RPMI8226 (cell line): Measurements from ENCODE around the gene SLC38A10.

ENCODE experiments used
- DNase-seq: peaks from one replicate; pipeline ENCODE4 v3.0.0-alpha.2; 2015

Gene SLC38A10

DNA sequence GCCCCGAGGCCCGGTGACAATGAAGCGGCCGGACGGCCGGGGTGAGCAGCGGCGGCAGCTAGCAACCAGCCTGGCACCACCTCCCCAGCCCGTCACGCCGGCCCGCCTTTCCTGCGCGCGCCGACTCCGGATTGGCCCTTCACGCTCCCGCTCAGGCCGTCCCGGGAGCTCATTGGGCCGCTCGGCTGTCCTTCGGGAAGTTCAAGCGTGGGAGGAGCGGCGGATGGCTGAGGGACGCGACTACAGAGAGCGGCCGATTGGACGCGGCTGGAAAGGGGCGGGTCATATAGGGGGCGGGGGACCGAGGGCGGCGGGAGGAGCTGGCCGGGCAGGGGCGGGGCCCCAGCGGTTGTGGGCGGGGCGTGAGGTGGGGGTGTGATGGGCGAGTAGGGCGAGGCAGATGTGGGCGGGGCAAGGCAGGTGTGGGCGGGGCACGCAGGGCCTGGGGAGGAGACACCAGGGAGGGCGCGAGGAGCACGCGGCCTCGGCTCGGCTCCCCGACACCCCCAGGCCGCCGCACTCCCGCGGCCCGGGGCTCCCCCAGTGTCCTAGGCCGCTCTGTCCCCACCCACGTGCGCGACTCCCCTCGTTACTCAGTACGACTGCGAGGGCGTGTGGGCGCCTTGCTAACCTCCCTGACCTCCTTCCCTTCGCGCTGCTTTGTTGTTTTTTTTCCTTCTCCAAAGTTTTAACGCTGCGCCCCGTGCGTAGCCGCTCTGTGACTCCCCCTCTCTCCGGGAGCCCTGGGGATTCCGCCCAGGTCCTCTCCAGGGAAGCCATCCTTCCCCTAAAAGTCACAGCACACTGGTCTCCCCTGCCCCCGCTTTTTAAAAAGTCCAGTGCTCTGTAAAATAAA, 72.0 kb downstream of the SLC38A10 start, which contains the start of gene CEP131:
TSS of gene CEP131 (minus strand) at position 60 of the 856 bp plus-strand sequence. CDS start 2,909 bp downstream, outside the sequence.
- peak; percentile 99 for DNase-seq

DNA sequence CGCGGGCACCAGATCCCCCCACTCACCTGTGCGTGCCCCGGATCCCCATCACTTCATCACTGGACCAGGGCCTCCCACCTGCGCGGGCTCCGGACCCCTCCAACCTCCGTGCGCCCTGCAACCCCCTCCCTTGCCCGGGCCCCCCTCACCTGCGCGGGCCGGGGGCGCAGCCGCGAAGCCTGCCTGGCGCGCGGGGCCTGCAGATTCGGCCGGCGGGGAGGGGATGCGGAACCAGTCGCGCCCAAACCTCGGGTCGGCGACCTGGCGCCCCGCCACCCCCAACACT, 72.5 kb downstream of the SLC38A10 start:
- no peak for DNase-seq

DNA sequence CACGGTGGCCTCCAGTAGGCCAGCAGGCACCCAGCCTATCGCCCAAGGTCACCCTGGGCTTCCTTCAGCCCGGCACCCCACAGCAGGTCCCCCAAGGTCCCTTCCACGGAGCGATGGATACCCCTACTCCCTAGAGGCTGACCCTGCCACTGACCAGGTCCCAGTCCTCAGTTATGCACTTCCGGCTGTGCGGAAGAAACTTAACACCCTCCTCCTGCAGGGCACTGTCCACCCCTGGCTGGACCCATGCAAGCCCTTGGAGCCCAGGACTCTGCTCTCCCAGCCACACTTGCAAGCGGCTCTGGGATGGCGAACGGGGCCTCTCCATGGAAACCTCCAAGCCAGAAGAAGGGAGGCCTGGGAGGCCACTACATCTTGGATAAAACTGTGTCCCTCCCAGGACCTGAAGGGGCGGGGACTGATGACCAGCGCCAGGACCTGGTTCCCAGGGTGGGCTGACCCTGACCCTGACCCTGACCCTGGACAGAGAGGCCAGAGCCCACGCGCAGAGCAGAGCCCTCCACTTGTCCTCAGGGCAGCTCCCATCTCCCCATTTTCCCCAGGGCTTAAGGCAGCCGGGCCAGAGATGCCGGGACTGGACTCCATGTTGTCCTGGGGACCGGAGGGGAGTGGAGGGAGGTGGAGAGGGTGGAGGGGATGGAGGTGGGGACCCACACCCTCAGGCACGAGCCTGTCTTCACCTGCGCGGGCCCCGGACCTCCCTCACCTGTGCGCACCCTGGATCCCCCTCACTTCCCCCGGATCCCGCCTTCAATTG, 73.1 kb downstream of the SLC38A10 start:
- no peak for DNase-seq

DNA sequence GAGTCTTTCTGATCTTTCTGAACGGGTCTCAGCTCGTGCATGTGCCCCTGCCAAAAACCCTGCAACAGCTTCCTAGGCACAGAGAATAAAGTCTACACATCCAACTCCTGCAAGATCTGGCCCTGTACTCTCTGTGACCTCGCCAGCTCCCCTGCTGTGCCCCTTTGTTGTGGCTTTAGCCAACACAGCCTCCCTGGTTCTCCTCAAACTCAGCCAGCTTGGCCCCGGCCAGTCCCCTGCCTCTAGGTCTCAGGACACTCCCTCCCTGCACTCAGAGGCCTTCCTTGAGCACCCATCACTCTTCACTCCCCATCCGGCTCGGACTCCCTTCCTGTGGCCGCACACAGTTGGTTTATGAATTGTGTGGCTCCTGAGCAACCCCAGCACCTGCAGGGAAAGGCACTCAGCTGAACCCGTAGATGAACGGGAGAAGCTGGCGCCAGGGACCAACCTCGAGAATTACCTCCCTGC, 73.7 kb downstream of the SLC38A10 start:
- DNase-seq, result no peak

DNA sequence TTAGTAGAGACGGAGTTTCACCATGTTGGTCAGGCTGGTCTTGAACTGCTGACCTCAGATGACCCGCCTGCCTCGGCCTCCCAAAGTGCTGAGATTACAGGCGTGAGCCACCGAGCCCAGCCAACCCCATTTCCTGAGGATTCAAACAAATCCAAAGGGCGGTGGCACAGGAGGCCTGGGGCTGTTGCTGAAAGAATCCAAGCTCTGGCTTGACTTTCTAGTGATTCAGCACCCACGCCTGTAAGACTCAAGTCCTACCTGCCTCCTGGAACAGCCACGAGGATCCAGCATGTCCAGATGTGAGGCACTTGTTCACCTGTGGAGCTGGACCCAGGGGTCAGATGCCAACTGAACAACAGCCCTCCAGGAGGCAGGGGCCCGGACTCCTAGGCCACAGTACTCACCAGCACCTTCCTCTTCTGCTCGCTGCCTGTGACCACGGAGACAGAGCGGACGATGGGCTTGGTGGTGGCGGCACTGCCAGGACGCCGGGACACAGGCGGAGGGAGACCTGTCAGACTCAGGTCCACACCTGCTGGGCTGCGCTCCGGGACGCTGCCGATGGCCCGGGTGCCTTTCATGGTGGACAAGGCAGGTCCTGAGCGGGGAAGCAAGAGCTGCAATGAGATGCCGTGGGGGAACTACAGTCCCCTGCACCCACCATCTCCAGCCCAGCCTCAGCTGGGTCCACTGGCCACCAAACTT, 75.5 kb downstream of the SLC38A10 start:
- DNase-seq, result no peak

DNA sequence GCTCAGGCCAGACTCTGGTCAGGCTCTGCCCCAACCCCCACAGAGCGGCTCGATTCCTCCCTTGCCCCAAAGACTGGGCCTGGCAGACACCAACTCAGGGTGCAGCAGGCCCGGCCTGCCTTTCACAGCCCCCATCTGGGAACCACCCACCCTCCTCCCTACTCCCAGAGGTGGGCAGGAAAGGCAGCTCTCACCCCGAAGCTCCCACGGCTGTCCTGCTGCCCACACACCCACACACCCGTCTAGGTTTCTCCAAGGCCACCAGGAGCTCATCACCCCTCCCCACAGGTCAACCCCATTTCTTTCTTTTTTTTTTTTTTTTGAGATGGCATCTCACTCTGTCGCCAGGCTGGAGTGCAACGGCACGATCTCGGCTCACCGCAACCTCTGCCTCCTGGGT, 76.1 kb downstream of the SLC38A10 start:
- no peak for DNase-seq

DNA sequence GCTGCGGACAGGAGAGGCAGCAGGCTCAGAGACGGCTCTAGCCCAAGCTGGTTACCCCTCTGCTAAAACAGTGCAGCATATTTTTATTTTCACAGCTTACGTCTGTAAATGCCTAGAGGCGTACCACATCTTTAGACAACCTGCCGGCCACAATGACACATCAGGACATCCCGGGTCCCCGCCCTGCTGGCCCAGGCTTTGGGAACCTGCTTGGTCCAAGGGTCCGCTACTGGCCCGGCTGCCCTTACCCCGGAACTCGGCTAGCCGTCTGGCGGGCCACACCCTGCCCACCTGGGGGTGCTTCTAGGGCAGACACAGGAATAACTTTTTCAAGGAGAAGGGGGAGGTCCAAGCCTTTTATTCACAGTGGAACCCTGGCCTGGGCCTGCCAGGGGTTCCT, 76.6 kb downstream of the SLC38A10 start:
- DNase-seq, result no peak

DNA sequence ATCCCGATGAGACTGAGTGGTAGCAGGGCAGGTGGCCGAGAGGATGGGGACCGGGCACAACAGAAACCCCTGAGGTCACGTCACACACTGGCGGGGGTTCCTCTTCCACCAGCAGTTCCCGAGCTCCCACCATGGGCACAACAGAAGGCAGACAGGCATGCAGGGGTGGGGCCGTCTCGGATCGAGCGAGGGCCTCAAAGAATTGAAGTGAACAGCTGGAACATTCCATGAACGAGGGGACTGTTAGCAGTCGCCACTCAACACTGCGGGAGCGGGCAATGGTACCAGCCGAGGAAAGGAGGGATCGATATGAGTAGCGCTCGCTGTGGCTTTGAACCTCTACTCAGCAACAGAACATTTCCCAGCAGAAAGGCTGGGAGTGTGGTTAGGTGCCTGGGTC, 77.6 kb downstream of the SLC38A10 start:
- no peak for DNase-seq

DNA sequence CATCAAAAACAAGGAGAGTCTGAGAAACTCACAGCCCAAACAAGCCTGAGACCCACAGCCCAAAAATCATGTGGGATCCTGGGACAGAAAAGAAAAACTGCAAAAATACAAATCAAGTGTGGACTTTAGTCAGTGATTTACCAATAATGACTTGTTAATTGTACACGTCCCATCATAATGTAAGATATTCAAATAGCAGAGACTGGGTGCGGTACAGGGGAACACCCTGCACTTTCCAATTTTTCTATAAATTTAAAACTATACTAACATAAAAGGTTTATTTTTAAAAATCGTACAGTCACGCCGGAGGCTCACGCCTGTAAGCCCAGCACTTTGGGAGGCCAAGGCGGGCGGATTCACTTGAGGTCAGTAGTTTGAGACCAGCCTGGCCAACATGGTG, 81.1 kb downstream of the SLC38A10 start:
- no peak for DNase-seq

DNA sequence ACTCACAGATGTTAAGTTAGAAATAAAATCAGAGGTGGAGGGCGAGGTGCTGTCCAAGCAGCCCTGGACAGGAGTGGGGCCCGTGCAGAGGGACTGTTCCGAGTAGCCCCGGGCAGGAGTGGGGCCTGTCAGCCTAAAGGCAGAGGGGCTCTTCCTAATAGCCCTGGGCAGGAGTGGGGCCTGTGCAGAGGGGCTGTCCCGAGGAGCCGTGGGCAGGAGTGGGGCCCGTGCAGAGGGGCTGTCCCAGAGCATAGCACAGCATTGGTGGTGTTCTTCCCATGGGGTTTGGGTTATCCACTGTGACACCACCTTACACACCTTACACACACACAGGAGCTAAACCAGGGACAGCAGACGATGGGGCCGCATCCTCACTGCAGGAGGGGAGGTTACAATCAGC, 82.7 kb downstream of the SLC38A10 start:
- DNase-seq, result no peak

DNA sequence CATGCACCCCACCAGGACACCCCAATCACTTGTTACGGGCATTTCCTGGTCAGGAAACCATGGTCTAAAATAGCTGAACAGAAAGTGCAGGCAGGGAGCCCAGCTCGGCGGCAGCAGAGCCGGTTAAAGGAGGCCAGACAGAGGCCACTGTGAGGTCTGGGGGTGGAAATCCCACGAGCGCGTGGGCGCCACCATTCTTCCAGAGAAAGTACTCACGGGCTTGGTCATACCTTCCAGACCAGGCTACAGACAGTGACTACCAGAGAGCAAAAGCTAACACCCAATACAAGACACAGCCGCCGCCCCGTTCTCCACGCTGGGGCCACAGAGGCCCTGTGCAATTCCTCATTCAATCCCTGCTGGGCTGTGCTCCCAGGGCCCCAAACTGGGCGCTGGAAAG, 84.2 kb downstream of the SLC38A10 start:
- DNase-seq, result no peak

DNA sequence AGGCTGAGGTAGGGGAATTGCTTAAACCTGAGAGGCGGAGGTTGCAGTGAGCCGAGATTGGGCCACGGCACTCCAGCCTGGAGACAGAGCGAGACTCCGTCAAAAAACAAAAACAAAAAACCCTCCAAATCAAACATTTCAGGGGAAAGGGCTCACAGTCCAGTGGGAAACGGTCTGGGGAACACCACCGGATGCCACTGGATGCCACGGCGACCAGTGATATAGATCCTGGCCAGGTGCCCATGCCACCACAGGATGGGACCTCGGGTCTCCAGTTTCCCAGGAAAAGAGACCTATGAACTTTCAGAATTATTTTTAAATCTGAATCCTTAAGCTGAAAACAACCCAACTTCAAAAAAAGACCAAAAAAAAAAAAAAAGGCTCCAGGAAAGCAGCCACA, 84.6 kb downstream of the SLC38A10 start:
- DNase-seq, result no peak

DNA sequence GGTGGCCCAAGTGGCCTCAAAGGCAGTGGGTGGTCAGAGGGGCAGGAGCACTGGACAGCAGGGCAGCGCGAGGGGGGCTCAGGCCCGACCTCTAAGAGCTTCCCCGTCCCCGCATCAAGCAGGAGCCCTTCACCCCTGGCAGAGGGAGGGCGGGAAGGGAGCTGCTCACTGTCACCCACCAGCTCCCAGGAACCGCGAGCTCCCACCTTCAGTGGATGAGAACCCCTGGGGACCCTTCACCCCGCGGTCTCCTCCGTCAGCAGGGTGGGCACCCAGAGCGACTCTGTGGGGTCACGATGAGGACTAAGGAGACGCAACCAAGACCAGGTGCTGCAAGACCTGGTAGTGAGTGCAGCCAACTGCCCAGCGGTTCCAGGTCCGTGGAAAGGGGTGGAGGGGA, 86.0 kb downstream of the SLC38A10 start:
- DNase-seq, result no peak

DNA sequence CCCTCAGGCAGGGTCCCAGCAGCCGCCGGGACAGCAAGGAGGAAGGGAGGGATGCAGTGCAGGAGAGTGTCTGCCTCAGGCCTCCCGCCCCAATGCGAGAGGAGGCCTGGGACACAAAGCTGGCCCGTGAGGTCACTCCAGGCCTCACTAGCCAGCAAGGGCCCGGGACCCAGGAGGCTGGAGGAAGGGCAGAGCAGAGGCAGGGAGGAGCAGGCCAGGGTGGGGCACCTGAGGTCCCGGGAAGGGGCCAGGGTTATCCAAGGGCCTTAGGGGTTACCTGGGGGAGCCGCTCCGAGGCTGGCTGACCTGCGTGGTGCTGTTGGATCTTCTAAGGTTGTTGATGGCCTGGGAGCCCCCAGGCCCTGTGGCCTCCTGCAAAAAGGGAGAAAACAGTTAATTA, 86.5 kb downstream of the SLC38A10 start:
- no peak for DNase-seq

DNA sequence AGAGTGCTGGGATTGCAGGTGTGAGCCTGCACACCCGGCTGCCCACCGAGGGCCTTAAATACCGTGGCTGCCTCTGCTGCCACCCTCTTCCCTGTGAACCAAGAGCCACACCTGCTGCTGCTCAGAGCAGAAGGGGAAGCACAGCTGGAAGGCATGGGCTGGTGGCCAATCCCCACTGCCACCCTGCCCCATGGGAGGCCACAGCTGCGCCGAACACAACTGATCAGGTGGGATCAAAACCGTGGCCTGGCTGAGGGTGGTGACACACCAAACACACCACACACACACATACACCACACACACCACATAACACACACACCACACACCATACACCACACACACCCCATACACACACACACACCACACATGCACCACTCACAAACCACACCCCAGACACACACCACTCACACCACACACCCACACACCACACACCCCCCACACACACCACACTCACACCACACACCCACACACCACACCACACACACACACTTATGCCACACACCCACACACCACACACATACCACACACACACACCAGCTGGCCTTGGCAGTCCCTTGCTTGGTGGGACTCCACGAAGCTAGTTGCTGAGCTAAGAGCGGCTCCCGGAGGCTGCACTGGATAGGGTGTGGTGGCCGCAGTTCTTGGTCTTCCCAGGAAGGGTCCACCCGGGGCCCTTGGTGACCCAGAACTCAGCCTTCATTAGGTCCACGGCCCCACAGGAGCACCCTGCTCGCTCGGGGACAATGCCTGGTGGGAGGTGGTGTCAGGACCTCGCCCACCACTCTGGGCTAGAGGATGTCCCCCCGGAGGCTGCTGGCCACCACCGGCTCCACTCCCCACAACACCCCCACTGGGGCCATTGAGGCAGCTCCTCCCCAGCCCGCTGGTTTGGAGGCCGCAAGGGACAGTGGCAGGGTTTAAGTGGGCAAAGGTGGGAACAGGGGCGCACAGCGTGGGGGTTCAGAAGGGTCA, 87.2 kb downstream of the SLC38A10 start:
- peak; percentile 80 for DNase-seq

DNA sequence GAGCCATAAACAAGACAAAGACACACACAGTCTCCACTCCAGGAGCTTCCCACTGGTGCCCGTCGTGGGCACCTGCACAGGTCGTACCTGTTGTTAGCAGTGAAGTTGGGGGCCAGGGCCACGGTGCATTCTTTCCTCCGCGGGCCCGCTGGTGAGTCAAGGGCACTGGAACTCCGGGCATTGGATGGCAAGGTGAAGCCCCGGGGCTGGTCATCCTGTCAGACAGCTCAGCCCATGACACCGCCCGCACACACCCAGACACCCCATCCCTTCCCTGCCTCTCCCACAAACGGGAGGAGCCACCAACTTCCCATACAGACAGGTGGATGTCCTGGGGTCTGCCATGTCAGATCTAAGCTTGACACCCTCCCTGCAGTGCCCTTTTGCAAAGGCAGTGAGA, 88.5 kb downstream of the SLC38A10 start:
- DNase-seq, result no peak

DNA sequence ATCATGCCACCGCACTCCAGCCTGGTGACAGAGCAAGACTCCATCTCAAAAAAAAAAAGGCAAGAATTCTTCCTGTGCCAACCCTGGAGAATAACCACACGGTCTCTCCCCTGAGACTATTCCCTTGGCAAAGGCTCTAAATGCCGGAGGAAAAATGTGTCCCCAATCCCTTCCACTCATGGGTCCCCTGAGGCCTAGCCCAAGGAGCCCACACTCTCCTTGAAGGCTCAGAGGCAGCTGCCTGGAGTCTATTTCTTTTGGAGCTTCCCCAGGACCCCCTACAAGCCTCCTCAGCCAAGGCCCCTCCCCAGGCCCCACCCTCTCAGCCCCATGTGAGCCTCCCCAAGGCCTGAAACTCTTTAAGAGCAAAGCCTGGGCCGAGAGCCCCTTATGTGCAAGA, 88.9 kb downstream of the SLC38A10 start:
- DNase-seq, result no peak

DNA sequence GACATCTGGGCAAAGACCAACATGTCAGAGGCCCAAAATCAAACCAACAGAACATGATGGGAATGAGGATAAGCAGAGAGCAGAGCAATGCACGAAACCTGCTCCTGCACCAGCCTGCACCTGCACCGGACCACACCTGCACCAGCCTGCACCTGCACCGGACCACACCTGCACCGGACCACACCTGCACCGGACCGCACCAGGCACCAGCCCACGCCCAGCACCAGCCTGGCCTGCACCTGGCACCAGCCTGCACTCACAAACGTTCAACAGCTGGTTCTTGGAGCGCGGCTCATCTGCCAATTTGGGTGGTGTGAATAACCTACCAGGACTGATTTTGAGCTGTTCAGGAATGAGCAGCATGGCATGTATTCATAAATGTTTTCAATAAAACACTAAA, 90.5 kb downstream of the SLC38A10 start:
- DNase-seq, result no peak

DNA sequence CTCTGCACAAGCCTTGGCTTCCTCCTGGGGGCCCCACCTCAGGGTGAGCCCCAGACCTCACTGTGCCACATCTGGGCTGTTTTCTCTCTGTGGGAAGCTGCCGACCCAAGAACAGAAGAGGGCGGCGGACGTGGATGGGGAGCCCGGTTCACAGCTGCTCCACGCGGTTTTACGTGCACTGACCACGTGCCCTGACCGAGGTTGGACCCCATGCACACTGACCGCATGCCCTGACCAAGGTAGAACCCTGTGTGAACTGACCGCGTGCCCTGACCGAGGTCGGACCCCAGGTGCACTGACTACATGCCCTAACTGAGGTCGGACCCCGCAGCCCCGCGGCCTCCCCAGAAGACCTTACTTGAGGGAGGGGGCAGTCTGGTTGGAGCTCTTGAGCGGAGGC, 92.0 kb downstream of the SLC38A10 start:
- DNase-seq, result no peak

DNA sequence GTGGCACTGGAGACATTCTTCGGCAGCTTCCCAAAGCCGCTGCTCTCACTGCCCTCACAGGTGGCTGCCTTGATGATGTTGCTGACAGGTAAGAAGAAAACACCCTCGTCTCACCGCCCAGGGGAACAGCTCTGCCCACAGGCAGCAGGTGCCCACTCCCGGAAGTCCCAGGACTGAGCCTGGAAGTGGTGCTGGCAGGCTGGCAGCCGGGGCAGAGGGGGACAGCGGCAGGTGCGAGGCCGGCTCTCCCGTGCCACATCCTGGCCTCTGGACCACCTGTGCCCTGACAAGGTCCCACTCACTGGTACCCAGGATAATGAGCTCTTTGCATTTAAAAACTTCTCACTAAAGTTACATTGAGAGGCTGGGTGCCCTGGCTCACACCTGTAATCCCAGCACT, 92.8 kb downstream of the SLC38A10 start:
- DNase-seq, result no peak

DNA sequence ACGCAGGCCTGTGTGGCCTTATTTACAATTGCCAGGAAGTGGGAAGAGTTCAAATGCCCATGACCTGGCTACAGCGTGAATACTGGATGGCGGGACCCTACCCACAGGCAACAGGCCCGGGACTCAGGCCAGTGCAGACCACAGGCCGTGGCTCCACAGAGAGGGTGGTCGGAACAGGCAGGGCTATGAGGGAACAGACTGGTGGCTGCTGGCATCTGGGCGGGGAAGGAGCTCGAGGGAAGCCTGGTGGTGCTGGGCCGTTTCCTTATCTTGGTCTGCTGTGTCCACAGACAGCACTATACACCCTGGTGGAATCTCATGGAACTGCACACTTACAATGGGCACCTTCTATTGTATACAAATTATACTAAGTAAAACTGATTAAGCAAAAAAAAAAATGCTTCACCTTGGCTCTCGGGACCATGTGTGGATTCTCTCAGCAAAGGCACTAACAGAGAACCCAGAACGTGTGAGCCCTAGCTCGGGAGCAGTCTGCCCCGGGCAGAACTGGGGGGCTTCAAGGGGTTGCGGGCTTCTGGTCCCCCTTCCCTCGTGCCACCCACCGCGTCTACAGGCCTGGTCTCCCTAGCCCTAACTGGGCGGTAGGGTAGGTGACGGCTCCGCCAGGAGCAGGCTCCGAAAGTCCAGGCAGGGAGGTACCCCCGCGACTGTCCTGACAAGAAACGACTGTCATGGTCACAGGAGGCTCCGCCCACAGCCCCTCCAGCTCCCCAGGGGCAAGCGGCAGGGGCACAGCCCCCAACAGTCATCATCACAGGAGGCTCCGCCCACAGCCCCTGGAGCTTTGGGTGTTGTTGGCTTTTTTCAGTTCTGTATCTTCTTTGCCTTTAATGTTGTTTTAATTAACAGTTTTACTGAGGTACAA, 94.2 kb downstream of the SLC38A10 start:
- peak; percentile 76 for DNase-seq
